HG02610 (cell line): ENCODE results near the gene FAM78A.
"Not testable (repeated sequence)": the region's sequence is repeated elsewhere in the genome, so short reads cannot be mapped to it uniquely, and the experiment has no call there.

Experiments
- ATAC-seq: cut with Tn5 transposase; IDR thresholded peaks from one replicate; pipeline ENCODE4 v1.9.1; 2021; ENCODE audit warnings: mild to moderate bottlenecking, moderate library complexity; ENCODE audit not compliant: unreplicated experiment

Gene FAM78A

GRCh38 chr9:131216806-131217205, 59.5 kb downstream of the FAM78A start:
- ATAC-seq = no peak

- no peak for ATAC-seq
Observed at GRCh38 chr9:131214876-131215275, 61.4 kb downstream of the FAM78A start.

- ATAC-seq = no peak
Observed at GRCh38 chr9:131214286-131214856, 61.9 kb downstream of the FAM78A start.

GRCh38 chr9:131211920-131212319, 64.4 kb downstream of the FAM78A start:
- not testable (repeated sequence) for ATAC-seq
